GM21423 (cell line): Measurements from ENCODE around the gene DSCAM.
"Not testable (repeated sequence)": the region's sequence is repeated elsewhere in the genome, so short reads cannot be mapped to it uniquely, and the experiment has no call there.

ENCODE experiments used
- ATAC-seq: cut with Tn5 transposase; IDR thresholded peaks from one replicate; pipeline ENCODE4 v1.9.1; 2021; ENCODE audit warnings: mild to moderate bottlenecking, moderate library complexity; ENCODE audit not compliant: unreplicated experiment

Gene DSCAM, protein sequence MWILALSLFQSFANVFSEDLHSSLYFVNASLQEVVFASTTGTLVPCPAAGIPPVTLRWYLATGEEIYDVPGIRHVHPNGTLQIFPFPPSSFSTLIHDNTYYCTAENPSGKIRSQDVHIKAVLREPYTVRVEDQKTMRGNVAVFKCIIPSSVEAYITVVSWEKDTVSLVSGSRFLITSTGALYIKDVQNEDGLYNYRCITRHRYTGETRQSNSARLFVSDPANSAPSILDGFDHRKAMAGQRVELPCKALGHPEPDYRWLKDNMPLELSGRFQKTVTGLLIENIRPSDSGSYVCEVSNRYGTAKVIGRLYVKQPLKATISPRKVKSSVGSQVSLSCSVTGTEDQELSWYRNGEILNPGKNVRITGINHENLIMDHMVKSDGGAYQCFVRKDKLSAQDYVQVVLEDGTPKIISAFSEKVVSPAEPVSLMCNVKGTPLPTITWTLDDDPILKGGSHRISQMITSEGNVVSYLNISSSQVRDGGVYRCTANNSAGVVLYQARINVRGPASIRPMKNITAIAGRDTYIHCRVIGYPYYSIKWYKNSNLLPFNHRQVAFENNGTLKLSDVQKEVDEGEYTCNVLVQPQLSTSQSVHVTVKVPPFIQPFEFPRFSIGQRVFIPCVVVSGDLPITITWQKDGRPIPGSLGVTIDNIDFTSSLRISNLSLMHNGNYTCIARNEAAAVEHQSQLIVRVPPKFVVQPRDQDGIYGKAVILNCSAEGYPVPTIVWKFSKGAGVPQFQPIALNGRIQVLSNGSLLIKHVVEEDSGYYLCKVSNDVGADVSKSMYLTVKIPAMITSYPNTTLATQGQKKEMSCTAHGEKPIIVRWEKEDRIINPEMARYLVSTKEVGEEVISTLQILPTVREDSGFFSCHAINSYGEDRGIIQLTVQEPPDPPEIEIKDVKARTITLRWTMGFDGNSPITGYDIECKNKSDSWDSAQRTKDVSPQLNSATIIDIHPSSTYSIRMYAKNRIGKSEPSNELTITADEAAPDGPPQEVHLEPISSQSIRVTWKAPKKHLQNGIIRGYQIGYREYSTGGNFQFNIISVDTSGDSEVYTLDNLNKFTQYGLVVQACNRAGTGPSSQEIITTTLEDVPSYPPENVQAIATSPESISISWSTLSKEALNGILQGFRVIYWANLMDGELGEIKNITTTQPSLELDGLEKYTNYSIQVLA (N-terminal part only)

GRCh38 chr21:40846587-40847411 is at the start of gene DSCAM:
DSCAM (minus strand) TSS chr21:40847158; CDS start chr21:40846661, 497 bp downstream.
- ATAC-seq: no peak

GRCh38 chr21:40895697-40896096 is 48.7 kb upstream of the DSCAM start:
- ATAC-seq: not testable (repeated sequence)

- ATAC-seq: no peak
These were observed 40.0 kb upstream of the DSCAM start for GRCh38 chr21:40886931-40887330.

DNA sequence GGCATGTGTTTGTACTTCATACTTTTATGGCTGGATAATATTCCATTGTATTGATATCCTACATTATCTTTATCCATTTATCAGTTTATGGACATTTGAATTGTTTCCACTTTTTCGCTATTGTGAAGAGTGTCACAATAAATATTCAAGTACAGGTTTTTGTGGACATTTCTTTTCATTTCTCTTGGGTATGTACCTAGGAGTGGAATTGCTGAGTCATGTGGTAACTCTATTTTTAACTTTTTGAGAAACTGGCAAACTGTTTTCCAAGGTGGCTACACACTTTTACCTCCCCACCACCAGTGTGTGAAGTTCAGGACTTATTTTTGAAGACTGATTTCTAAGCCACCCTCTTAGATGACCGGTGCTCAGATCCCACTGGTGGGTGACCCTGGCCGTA is 39.0 kb upstream of the DSCAM start:
- no peak for ATAC-seq

DNA sequence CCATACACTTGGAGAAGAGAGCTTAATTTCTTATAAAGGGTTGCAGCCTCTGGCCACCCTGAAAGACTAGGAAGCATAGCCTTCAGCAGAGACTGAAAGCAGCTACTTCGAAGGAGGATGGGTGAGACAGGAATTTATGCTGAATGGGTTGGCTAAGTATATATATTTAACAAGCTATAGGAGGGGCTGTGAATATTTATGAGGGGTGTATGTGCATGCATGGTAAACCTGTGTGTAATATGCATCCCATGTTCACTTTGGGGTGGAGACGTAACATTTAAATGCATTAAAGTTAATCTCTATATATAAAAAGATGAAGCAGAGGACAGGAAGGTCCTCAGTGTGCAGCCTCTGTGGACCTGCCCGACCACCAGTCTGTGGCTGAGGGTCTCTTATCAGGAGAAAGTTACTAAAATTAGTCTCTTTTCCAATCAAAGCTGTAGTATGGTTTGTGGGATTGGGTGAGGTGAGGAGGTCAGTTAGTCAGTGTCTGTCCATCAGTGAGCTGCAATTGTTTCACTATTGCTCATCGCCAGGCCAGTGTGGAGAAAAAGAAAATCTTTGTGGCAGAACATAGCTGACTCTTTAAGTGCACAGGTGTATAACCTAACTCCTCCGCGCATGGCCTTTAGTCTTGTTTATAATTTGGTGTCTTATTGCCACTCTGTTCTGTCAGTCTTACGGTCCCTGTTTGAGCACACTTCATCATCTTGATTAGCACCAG is 35.4 kb upstream of the DSCAM start:
- no peak for ATAC-seq

GRCh38 chr21:40881767-40882166 is 34.8 kb upstream of the DSCAM start:
- ATAC-seq: no peak

GRCh38 chr21:40871099-40871498 is 24.1 kb upstream of the DSCAM start:
- ATAC-seq: no peak

DNA sequence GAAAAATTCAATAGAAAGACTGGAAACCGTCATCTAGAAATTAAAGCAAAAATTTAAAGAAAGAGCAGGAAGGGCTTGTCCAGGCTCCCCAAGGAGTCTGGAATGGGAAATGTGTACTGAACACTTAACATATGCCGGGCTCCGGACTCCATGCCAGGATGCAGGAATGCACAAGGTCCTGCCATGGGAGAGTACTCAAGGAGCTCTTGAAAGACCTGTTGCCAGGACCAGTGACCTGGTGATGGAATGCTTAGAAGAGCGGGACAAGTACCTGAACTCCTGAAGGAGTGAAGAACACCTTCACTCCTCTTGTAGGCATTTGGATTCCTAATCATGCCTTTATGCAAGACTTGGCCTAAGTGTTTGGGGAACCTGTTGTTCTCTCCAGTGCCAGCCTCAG is 16.9 kb upstream of the DSCAM start:
- no peak for ATAC-seq

DNA sequence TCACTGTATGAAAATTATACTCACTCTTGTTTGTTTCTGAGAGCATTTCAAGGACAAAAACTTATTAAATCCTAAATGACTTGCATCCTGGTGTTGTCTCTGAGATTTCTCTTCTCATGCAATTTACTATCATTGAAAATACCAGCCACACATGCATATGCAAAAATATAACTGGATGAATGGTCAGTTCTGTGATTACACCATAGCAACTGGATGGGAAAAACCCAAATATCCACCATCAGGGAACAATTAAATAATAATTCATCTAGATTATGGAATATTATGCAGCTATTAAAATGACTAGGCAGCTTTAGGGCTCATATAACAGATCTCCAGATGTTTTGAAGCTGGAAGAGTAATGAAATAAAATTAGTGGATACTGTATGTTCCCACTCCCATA is 11.6 kb upstream of the DSCAM start:
- ATAC-seq: no peak

DNA sequence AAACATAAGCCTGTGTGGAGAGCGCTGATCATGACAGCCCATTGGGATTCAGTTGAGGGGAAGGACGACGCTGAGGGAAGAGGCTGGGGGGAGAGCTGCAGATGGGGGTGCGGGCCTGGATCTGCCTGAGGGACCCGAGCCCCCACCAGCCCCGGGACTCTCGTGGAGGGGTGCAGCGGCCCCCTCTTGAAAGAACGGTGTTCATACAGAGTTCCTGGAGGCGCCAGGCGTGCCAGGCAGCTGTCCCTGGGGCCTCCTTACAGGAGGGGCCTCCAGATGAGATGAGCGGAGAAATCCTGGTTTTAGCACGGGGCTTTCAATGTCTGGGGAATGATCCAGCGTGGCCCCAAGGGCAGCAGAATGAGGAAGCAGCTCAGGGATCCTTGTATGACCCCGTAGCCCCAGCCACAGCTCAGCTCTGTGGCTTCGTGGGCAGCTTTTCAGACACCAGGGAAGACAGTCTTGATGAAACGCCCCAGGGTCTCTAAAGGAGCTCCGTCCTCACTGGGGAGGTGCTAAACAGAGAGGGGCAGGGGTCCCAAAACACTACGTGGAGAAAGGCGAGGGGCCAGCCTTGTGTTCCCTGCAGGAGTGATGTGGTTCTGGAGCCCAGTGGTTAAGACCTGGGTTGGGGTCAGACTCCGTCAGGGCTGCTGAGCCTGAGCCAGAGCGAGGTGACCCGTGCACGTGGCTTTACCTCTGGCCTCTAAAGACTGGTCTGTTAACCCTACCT is 7.2 kb upstream of the DSCAM start:
- no peak for ATAC-seq

DNA sequence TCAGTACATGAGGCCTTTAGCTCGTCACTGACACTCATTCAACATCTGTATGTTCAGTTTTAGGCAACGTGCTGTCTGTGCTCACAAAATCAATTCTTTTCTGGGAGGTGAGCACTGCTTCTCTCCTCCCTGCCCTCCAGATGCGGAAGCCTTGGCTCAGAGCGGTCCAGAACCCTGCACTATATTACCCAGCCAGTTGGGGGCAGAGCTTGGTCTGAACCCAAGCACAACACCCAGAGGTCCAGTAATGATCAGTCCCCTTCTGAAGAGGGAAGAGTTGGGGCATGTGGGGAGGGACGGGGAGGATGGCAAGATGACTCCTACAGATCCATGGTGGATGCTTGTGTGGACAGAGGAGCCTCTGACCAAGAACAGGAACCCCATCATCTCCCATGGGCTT is 5.6 kb upstream of the DSCAM start:
- no peak for ATAC-seq

DNA sequence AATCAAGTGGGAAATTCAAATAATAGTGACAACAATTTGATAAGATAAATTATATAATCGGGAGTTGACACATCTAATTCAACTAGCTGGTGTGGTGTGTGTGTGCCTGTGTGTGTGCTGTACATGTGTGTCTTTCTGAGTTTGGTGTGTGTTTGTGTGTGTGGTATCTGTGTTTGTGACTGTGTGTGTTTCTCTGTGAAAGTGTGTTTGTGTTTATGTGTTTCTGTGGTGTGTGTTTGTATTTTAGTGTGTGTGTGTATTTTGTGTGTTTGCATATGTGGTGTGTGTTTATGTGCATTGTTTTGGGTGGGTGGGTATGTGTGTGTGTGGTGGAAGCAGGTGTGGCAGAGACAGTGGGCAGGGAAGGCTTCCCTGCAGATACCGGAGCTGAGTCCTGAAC is 4.8 kb upstream of the DSCAM start:
- no peak for ATAC-seq

DNA sequence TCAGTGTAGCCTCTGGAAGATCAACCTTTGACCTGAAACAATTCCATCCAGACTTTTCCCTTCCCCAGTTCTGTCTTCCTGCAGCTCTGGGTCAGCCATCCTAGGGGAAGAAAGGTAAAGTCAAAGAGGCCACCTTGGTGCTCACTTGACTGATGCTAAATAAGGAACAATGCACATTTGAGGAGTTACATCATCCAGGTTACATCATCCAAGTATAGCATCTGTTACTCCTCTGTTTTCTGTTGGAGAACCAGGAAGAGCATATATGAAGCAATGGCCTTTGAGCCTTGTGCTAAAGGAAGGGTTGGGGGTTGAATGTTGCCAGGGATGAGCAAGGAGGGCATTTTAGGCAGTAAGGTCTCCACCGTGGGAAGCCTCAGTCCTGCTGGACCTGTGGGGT is 3.1 kb upstream of the DSCAM start:
- ATAC-seq: no peak

DNA sequence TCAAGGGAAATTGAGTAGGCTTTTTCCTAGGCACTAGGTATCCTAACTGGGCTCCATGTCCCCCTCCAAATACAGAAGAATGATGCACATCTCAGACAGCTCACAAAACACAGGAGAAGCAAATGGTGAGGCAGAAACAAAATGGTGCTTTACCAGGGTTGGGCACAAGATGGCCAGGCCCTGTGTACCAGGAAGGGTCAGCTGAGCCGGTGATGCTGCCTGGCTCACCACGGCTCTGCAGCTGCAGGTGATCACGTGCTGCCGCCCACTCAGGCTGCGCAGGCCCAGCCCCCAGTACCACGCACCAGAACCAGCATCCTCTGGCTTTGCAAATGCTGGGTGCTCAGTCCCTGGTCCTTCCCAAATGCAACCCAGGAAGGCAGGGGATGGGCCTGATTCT is 993 bp upstream of the DSCAM start:
- no peak for ATAC-seq

- no peak for ATAC-seq
These were observed 855 bp downstream of the DSCAM start for GRCh38 chr21:40846103-40846502.

- no peak for ATAC-seq
These were observed 1.4 kb downstream of the DSCAM start for GRCh38 chr21:40845441-40845995.

DNA sequence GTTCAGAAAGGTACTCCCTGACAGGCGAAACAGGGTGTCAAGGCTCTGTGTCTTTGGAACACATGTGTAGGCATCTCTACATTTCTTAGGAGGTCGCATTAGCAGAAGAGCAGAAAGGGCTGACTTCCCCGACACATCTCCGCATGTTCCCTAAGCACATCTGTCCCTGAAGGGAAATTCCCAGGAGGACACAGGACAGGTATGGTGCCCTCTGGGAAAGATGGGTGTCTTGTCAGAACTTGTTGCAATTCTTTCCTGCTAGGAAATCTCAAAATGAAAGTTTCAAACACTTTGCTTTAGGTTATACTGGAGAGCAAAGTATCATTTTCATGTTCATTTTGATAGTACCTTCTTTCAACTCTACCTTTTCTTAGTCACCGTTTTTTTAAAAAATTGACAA is 2.0 kb downstream of the DSCAM start:
- ATAC-seq: no peak

GRCh38 chr21:40842197-40842552 is 4.8 kb downstream of the DSCAM start:
- no peak for ATAC-seq
